ENCODE measurements around the gene THSD4. TPM values are rescaled to one million over a fixed set of nuclear protein-coding genes. Genes with fewer than 3 reads are reported as not detected.

THSD4 gene
- total and polyA plus RNA-seq, 2 of the 4 experiments (the other 2 are of a cell fraction): 25.5 to 31.1 TPM

- H2AFZ ChIP-seq (replicated peaks; ENCODE audit: low read length, poor library complexity): no peak overlapping the region
- intact Hi-C loops (cut with micrococcal nuclease) (no loop called here), dilution Hi-C loops (cut with HindIII; ENCODE audit: low sequenced_read_pairs, unreplicated experiment) (no loop called here), in situ Hi-C loops (cut with MboI; ENCODE audit: low sequenced_read_pairs) (no loop called here)
- H3K9me3 ChIP-seq (ENCODE audit: control insufficient read depth, insufficient read depth, low read length): no peaks in the 10 kb centered on the region
- no peak overlapping the region for H2AK5ac ChIP-seq (ENCODE audit: low read depth, low read length)
- no peaks in the 10 kb centered on the region for H3K36me3 ChIP-seq (ENCODE audit: control insufficient read depth, insufficient read depth, low read length)
- H3K4me1 ChIP-seq (ENCODE audit: control insufficient read depth, insufficient read depth, low read length): peaks cover 6% of the 10 kb centered on the region
- H3K9me1 ChIP-seq (ENCODE audit: insufficient read depth, low read length): peaks cover 3% of the 10 kb centered on the region; the same call in 1 of the 2 replicates
- no peak overlapping the region for H2BK20ac ChIP-seq (ENCODE audit: low read depth, low read length)
- peaks cover 7% of the 10 kb centered on the region; the same call in 1 of the 2 replicates for H4K20me1 ChIP-seq (ENCODE audit: insufficient read depth, low read length)
- no peak overlapping the region for H3K18ac ChIP-seq (ENCODE audit: low read depth, low read length)
- no TSS peak for BruUV-seq (replicated peaks)
- H3K14ac ChIP-seq (replicated peaks; ENCODE audit: low read depth, low read length): no peak overlapping the region
- H2BK15ac ChIP-seq (ENCODE audit: low read depth, low read length): no peak overlapping the region
- no peak overlapping the region for H4K8ac ChIP-seq (ENCODE audit: low read depth in 2 of 2, low read length in 2 of 2)
- H2BK5ac ChIP-seq (ENCODE audit: low read depth, low read length, poor library complexity, severe bottlenecking): no peak overlapping the region
- H3K4me3 ChIP-seq (ENCODE audit: insufficient read depth, low read depth, low read length): no peak overlapping the region
- no peak overlapping the region for H3K4me2 ChIP-seq (ENCODE audit: low read depth, low read length)
- no peak overlapping the region for H3K4ac ChIP-seq (ENCODE audit: low read depth, low read length)
- H3K27ac ChIP-seq (ENCODE audit: insufficient read depth, low read length): no peak overlapping the region
- H3K56ac ChIP-seq (ENCODE audit: extremely low read depth, insufficient read depth, low read length): no peak overlapping the region
- POLR2A ChIA-PET (ENCODE audit: unreplicated experiment): no interaction called here
- H4K91ac ChIP-seq (ENCODE audit: insufficient read depth, low read depth, low read length): no peak overlapping the region
- CTCF ChIA-PET: no interaction called here
- peaks cover 0 to 7% of the 10 kb centered on the region in 2 experiments; a peak in 2 of 4 replicates for H3K79me1 ChIP-seq (ENCODE audit: low read depth in 1 of 2, low read length in 2 of 2)
- H4K5ac ChIP-seq (ENCODE audit: low read depth, low read length): no peak overlapping the region
- no peaks in the 10 kb centered on the region for H3K27me3 ChIP-seq (ENCODE audit: control insufficient read depth, insufficient read depth, low read length)
- no CpG with 5 or more reads among the region's 3 CpGs for WGBS, 2 experiments (ENCODE audit: extremely low coverage in 2 of 2, insufficient read length in 1 of 2)
- no peak overlapping the region for H3K9ac ChIP-seq (ENCODE audit: low read depth, low read length)
- H2BK120ac ChIP-seq (ENCODE audit: low read depth, low read length): no peak overlapping the region
- H3K23ac ChIP-seq (ENCODE audit: low read depth, low read length): no peak overlapping the region
- no peak for DNase-seq
- H2AK9ac ChIP-seq (replicated peaks; ENCODE audit: low read depth, low read length, poor library complexity): no peak overlapping the region
- ATAC-seq (ENCODE audit: low read depth): no peak
- TF ChIP-seq MXI1 (IDR thresholded peaks at IDR 0.05; ENCODE audit: borderline replicate concordance, low read depth, low read length) (no peak), NFE2L2 (IDR thresholded peaks at IDR 0.05; ENCODE audit: low read depth, low read length) (no peak), POLR2A (IDR thresholded peaks at IDR 0.05; ENCODE audit: low read depth, low read length) (no peak), MAFK (IDR thresholded peaks at IDR 0.05; ENCODE audit: low read depth, low read length) (no peak), SMC3 (IDR thresholded peaks at IDR 0.05; ENCODE audit: low read depth, low read length) (no peak), RFX5 (IDR thresholded peaks at IDR 0.05; ENCODE audit: low read depth, low read length) (no peak), MAZ (IDR thresholded peaks at IDR 0.05; ENCODE audit: borderline replicate concordance, low read depth, low read length) (no peak), FOS (IDR thresholded peaks at IDR 0.05; ENCODE audit: low read depth, low read length) (no peak)
- TF ChIP-seq, protein P1, sequence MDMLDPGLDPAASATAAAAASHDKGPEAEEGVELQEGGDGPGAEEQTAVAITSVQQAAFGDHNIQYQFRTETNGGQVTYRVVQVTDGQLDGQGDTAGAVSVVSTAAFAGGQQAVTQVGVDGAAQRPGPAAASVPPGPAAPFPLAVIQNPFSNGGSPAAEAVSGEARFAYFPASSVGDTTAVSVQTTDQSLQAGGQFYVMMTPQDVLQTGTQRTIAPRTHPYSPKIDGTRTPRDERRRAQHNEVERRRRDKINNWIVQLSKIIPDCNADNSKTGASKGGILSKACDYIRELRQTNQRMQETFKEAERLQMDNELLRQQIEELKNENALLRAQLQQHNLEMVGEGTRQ (IDR thresholded peaks at IDR 0.05; ENCODE audit: low read depth, low read length): no peak
Observed at GRCh38 chr15:71597126-71597525, 481.9 kb downstream of the THSD4 start.

Data from IMR-90 (cell line).